ENCODE results near the gene ADARB1. TPM values are rescaled to one million over a fixed set of nuclear protein-coding genes. Genes with fewer than 3 reads are reported as not detected.

The ADARB1 gene
- total and polyA plus RNA-seq, 2 of the 8 experiments (the other 6 are each of a cell fraction or from before 2014, with no cell fraction given), result 4.7 to 14.9 TPM

- TF ChIP-seq CHD7 (IDR thresholded peaks at IDR 0.05; ENCODE audit: insufficient replicate concordance, low read length) (no peak), RFX5 (IDR thresholded peaks at IDR 0.05; ENCODE audit: borderline replicate concordance, low read depth, low read length) (no peak), KDM1A (IDR thresholded peaks at IDR 0.05; ENCODE audit: borderline replicate concordance, low read length) (no peak), CHD1 (IDR thresholded peaks at IDR 0.05; ENCODE audit: low read depth, low read length) (no peak), BRCA1 (IDR thresholded peaks at IDR 0.05; ENCODE audit: low read depth, low read length) (no peak), HDAC6 (IDR thresholded peaks at IDR 0.05; ENCODE audit: low read depth, low read length) (no peak), RXRA (IDR thresholded peaks at IDR 0.05; ENCODE audit: insufficient read depth, low read depth, low read length) (no peak), POLR2A (IDR thresholded peaks at IDR 0.05; ENCODE audit: control extremely low read depth in 1 of 2, low read depth in 2 of 2, low read length in 2 of 2) (no peak), YY1 (IDR thresholded peaks at IDR 0.05; ENCODE audit: low read depth, low read length) (no peak), KDM4A (IDR thresholded peaks at IDR 0.05; ENCODE audit: low read depth, low read length, severe bottlenecking) (no peak), JUN (IDR thresholded peaks at IDR 0.05; ENCODE audit: low read depth, low read length) (no peak), ATF3 (IDR thresholded peaks at IDR 0.05; ENCODE audit: insufficient read depth, low read depth, low read length) (no peak)
Observed at GRCh38 chr21:45220071-45220481, 145.7 kb downstream of the ADARB1 start (continued).

Measured in H1 (cell line).